HEK293 (cell line): ENCODE data around the gene ANO9.
A peak's percentile ranks its signal among the peaks of the same experiment; 100 is the strongest.

ENCODE experiments used
- CTCF ChIA-PET: fragments of 350-600 bp; formaldehyde crosslinking; extraction: SDS; loops from one replicate; lab custom pipeline; 2021; ENCODE audit warnings: antibody characterized with exemption; lab: Yijun Ruan, JAX
- POLR2A ChIA-PET: fragments of 300-600 bp; formaldehyde crosslinking; extraction: SDS; loops from one replicate; lab custom pipeline; 2020; ENCODE audit warnings: antibody characterized with exemption, inconsistent platforms; lab: Yijun Ruan, JAX
- H3K27ac ChIP-seq: fragments of 200-500 bp; sonication (Bioruptor generic); 2 replicates; pipeline ENCODE4 v1.5.1; 2014; ENCODE audit warnings: low read depth, low read length, control low read depth, inconsistent platforms; ENCODE audit errors: extremely low read depth
- H3K36me3 ChIP-seq, 2 experiments: fragments of 200-500 bp in 1 of 2; sonication (Bioruptor generic) in 1 of 2; 1 replicate in 1 of 2; 2 replicates in 1 of 2; pipeline ENCODE4 v1.5.1; 2014 to 2017; ENCODE audit warnings: inconsistent platforms in 2 of 2, low read length in 2 of 2; ENCODE audit not compliant: control insufficient read depth in 2 of 2, insufficient read depth in 1 of 2
- H3K4me1 ChIP-seq: fragments of 200-500 bp; sonication (Bioruptor generic); 2 replicates; pipeline ENCODE4 v1.5.1; 2014; ENCODE audit warnings: mild to moderate bottlenecking, low read length, inconsistent platforms; ENCODE audit not compliant: control insufficient read depth, insufficient read depth
- H3K4me3 ChIP-seq: 2 replicates; pipeline ENCODE4 v1.5.1; 2011; ENCODE audit warnings: low read depth, mild to moderate bottlenecking, control low read depth, low read length, moderate library complexity
- H3K9me3 ChIP-seq: fragments of 200-500 bp; sonication (Bioruptor generic); 2 replicates; pipeline ENCODE4 v1.5.1; 2014; ENCODE audit warnings: low read depth, low read length, inconsistent platforms; ENCODE audit not compliant: control insufficient read depth, insufficient read depth
- GLIS1 ChIP-seq: fragments of 450-650 bp; formaldehyde crosslinking; IDR thresholded peaks from 2 replicates; pipeline ENCODE4 v1.5.1; 2016; ENCODE audit warnings: missing biosample characterization, missing genetic modification characterization
- HOXD13 ChIP-seq: sonication (generic); formaldehyde crosslinking; IDR thresholded peaks from 2 replicates; pipeline ENCODE4 v1.8.0; 2022; ENCODE audit warnings: missing genetic modification reagents, borderline replicate concordance
- KLF1 ChIP-seq: fragments of 450-650 bp; formaldehyde crosslinking; IDR thresholded peaks from 2 replicates; pipeline ENCODE4 v1.5.1; 2016; ENCODE audit warnings: missing biosample characterization, missing genetic modification characterization
- REPIN1 ChIP-seq: fragments of 450-650 bp; formaldehyde crosslinking; IDR thresholded peaks from 2 replicates; pipeline ENCODE4 v1.5.1; 2017; ENCODE audit warnings: missing biosample characterization, missing genetic modification characterization, low read depth
- SP3 ChIP-seq: fragments of 450-650 bp; formaldehyde crosslinking; IDR thresholded peaks from 2 replicates; pipeline ENCODE4 v1.5.1; 2016; ENCODE audit warnings: missing biosample characterization, missing genetic modification characterization
- ZBTB48 ChIP-seq: fragments of 450-650 bp; formaldehyde crosslinking; IDR thresholded peaks from 2 replicates; pipeline ENCODE4 v1.5.1; 2016; ENCODE audit warnings: missing biosample characterization, missing genetic modification characterization
- ZEB2 ChIP-seq: fragments of 450-650 bp; formaldehyde crosslinking; IDR thresholded peaks from 2 replicates; pipeline ENCODE4 v1.5.1; 2016; ENCODE audit warnings: missing biosample characterization, missing genetic modification characterization
- ZIC2 ChIP-seq: fragments of 450-650 bp; formaldehyde crosslinking; IDR thresholded peaks from 2 replicates; pipeline ENCODE4 v1.5.1; 2016; ENCODE audit warnings: missing biosample characterization, missing genetic modification characterization
- ZNF211 ChIP-seq: fragments of 450-650 bp; formaldehyde crosslinking; IDR thresholded peaks from 2 replicates; pipeline ENCODE4 v1.5.1; 2016; ENCODE audit warnings: low read depth, missing biosample characterization, missing genetic modification characterization
- ZNF214 ChIP-seq: fragments of 450-650 bp; formaldehyde crosslinking; IDR thresholded peaks from 2 replicates; pipeline ENCODE4 v1.5.1; 2017; ENCODE audit warnings: missing biosample characterization, mild to moderate bottlenecking, missing genetic modification characterization, borderline replicate concordance
- ZNF248 ChIP-seq: fragments of 450-650 bp; formaldehyde crosslinking; IDR thresholded peaks from 2 replicates; pipeline ENCODE4 v1.5.1; 2017; ENCODE audit warnings: missing biosample characterization, missing genetic modification characterization
- ZNF341 ChIP-seq: fragments of 450-650 bp; formaldehyde crosslinking; IDR thresholded peaks from 2 replicates; pipeline ENCODE4; 2016; ENCODE audit warnings: low read depth, missing biosample characterization, missing genetic modification characterization
- ZNF362 ChIP-seq: fragments of 450-650 bp; formaldehyde crosslinking; IDR thresholded peaks from 2 replicates; pipeline ENCODE4 v1.5.1; 2016; ENCODE audit warnings: missing biosample characterization, missing genetic modification characterization
- ZNF48 ChIP-seq: fragments of 450-650 bp; formaldehyde crosslinking; IDR thresholded peaks from 2 replicates; pipeline ENCODE4 v1.5.1; 2016; ENCODE audit warnings: missing biosample characterization, missing genetic modification characterization
- ZNF513 ChIP-seq: fragments of 450-650 bp; IDR thresholded peaks from 2 replicates; pipeline ENCODE4 v1.5.1; 2018; ENCODE audit warnings: missing biosample characterization, missing genetic modification characterization
- ZNF521 ChIP-seq: fragments of 450-650 bp; formaldehyde crosslinking; IDR thresholded peaks from 2 replicates; pipeline ENCODE4 v1.5.1; 2017; ENCODE audit warnings: missing biosample characterization, mild to moderate bottlenecking, missing genetic modification characterization
- ZNF529 ChIP-seq: fragments of 450-650 bp; formaldehyde crosslinking; IDR thresholded peaks from 2 replicates; pipeline ENCODE4 v1.5.1; 2017; ENCODE audit warnings: missing genetic modification characterization, missing biosample characterization; ENCODE audit not compliant: insufficient replicate concordance
- ZNF530 ChIP-seq: fragments of 450-650 bp; formaldehyde crosslinking; IDR thresholded peaks from 2 replicates; pipeline ENCODE4 v1.5.1; 2016; ENCODE audit warnings: low read depth, missing biosample characterization, missing genetic modification characterization
- ZNF624 ChIP-seq: fragments of 450-650 bp; formaldehyde crosslinking; IDR thresholded peaks from 2 replicates; pipeline ENCODE4 v1.5.1; 2017; ENCODE audit warnings: missing biosample characterization, missing genetic modification characterization
- ZNF701 ChIP-seq: fragments of 450-650 bp; formaldehyde crosslinking; IDR thresholded peaks from 2 replicates; pipeline ENCODE4 v1.5.1; 2016; ENCODE audit warnings: missing biosample characterization, missing genetic modification characterization
- ZNF791 ChIP-seq: fragments of 450-650 bp; formaldehyde crosslinking; IDR thresholded peaks from 2 replicates; pipeline ENCODE4 v1.5.1; 2016; ENCODE audit warnings: missing biosample characterization, missing genetic modification characterization

ANO9 gene

GRCh38 chr11:405323-405953, 36.4 kb downstream of the ANO9 start:
- Histone ChIP-seq H3K9me3 (no peaks in the 10 kb centered on the region), H3K27ac (no peak overlapping the region), H3K4me3 (no peak overlapping the region), H3K36me3 (peaks cover 0 to 18% of the 10 kb centered on the region in 2 experiments; a peak in 1 of 3 replicates), H3K4me1 (no peaks in the 10 kb centered on the region)
- ChIA-PET CTCF (interaction anchor here (1.9 to 2.8 kb wide), 2 partner anchors 43 to 155 kb away, joined by 6 to 15 read pairs; no protein-coding TSS in a partner anchor), POLR2A (interaction anchor here (0.5 kb wide), 1 partner anchor 41 kb away, joined by 4 read pairs; no protein-coding TSS in a partner anchor)
- 0 out of 2 replicates have a peak, but pooled peaks have one; percentile 14 for TF ChIP-seq KLF1
- TF ChIP-seq ZBTB48 (tag by site-specific recombination): no peak
- TF ChIP-seq GLIS1 (tag by site-specific recombination): no peak
- no peak for TF ChIP-seq ZNF248
- TF ChIP-seq ZEB2 (tag by site-specific recombination): no peak
- peak; percentile 90 for TF ChIP-seq ZIC2 (tag by site-specific recombination)
- no peak for TF ChIP-seq SP3 (tag by site-specific recombination)
- no peak for TF ChIP-seq ZNF513
- TF ChIP-seq ZNF362 (tag by site-specific recombination): no peak
- TF ChIP-seq REPIN1 (tag by site-specific recombination): no peak
- TF ChIP-seq, all 188 proteins: peak for 2

- no peak for TF ChIP-seq ZNF529 (tag by site-specific recombination)
- no peak for TF ChIP-seq ZNF214 (tag by site-specific recombination)
- no peak for TF ChIP-seq ZNF791 (tag by site-specific recombination)
- TF ChIP-seq ZNF701 (tag by site-specific recombination): no peak
- TF ChIP-seq ZNF341: no peak
- TF ChIP-seq ZNF530 (tag by site-specific recombination): no peak
- no peak for TF ChIP-seq HOXD13 (CRISPR knock-in tag)
- TF ChIP-seq ZNF624 (tag by site-specific recombination): no peak
- TF ChIP-seq ZNF211 (tag by site-specific recombination): no peak
- no peak for TF ChIP-seq ZNF521
- no peak for TF ChIP-seq ZNF48 (tag by site-specific recombination)
- TF ChIP-seq, all 188 proteins: peak for 0
- no peaks in the 10 kb centered on the region for H3K9me3 ChIP-seq
- peaks cover 0 to 23% of the 10 kb centered on the region in 2 experiments; a peak in 1 of 3 replicates for H3K36me3 ChIP-seq
- no peak overlapping the region for H3K27ac ChIP-seq
- ChIA-PET CTCF (interaction anchor here (0.6 kb wide), 1 partner anchor 68 kb away, joined by 3 read pairs; no protein-coding TSS in a partner anchor), POLR2A (no interaction called here)
- no peak overlapping the region for H3K4me3 ChIP-seq
- no peaks in the 10 kb centered on the region for H3K4me1 ChIP-seq
Measured at GRCh38 chr11:404551-405264, 37.1 kb downstream of the ANO9 start.
